Measurements from ENCODE around the gene NFYC.
"Not testable (repeated sequence)": the region's sequence is repeated elsewhere in the genome, so short reads cannot be mapped to it uniquely, and the experiment has no call there.

The NFYC gene

DNA sequence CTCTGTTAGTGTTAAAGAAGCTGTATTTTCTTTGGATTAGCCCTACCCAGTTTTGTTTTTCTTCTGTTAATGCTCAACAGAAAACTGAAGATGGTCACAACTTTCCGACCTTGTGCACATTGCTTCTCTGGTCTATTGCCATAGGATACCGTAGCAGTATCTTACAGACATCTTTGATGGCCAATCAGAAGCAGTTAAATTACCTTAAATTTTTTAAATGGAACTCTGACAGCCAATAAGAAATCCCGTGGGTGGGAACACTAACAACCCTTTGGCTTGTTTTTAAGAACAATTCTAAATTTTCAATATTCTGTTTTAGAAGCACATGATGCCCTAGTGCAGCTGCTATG lies 17.2 kb downstream of the NFYC start:
- peak; percentile 61 for DNase-seq

DNA sequence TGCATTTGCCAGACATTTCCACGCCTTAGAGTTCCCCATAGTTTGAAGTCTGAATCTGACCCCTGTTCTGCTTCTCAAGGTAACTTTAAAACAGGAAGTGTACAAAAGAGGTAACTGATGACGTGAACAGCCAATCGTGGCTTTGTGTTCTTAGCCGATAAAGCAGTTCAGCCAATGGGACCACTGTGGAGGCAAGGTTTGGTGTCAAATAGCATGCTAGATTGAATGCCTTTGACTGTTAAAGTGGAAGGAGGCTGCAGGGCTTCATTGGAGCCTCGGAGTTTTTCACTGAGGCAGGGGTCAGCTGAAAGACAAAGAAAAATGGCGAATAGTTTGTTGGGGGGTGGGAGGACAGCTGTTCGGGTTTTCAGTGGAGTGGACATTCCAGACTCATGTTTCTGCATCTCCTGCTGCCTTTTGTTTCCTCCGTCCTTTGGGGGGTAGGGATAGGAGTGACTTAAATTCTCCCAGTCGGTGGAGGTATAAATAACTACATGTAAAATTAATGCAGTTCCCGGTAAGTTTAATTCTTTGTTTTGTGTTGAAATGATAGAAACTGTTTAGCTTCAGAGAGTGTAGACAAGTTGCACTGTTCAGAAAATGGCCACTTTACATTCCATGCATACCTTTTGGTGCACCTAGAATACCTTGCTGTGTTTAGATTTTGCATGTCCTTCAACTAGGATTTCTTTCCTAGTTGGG lies 17.7 kb downstream of the NFYC start:
- DNase-seq = peak; percentile 89

DNA sequence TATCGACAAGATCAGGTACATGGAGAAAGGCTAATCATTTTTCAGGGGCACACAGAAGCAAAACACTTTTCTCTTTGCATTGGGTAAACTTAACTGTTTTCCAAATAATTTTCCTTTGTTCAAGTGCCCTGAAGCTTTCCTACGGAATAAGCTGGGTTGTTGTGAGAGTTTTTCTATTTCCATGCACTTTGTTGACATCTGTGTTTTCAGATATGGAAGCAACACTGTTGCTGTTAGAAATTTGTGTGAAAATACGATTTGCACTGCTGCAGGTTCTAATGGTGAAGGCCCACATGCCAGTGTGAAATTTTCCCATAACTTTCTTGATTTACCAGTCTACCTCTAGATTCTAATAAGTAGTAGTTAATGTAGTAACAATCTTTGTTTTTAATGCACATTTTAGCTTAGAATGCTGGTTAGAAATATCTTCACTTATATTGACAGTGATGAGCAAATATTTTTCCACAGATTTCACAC lies 18.3 kb downstream of the NFYC start:
- DNase-seq = no peak

DNA sequence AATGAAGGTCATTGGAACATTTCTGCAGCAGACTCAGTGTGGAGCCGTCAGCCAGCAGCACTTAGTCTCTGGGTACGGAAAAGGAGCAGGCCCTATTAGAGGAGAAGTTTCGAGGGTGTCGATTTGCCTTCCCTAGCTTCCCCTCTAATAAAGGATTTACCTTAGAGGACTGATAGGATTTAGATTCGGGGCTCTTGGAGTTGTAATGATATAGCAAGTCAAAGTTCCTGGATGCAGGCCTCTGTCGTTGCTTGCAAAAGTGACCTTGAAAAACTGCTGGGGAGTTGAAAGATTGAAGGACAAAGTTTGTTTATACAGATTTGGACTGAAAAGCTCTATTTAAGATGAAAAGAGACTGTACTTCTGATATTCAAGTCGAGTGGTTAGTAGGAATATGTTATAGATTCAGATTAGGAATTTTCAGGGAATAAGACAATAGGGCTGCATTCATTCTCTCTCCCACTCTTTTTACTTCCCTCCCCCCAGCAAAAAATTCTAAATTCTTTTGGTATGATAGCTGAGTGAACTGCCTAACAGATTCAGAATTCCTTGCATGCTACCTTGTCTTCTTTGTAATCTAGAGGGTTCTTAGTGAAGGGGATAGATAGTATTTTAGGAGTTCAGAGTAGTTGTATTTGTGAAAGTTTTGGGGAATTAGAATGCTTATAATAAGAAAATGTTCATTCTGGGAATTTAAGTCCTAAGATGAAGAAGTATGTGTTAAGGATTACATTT lies 19.2 kb downstream of the NFYC start:
- DNase-seq = no peak

DNA sequence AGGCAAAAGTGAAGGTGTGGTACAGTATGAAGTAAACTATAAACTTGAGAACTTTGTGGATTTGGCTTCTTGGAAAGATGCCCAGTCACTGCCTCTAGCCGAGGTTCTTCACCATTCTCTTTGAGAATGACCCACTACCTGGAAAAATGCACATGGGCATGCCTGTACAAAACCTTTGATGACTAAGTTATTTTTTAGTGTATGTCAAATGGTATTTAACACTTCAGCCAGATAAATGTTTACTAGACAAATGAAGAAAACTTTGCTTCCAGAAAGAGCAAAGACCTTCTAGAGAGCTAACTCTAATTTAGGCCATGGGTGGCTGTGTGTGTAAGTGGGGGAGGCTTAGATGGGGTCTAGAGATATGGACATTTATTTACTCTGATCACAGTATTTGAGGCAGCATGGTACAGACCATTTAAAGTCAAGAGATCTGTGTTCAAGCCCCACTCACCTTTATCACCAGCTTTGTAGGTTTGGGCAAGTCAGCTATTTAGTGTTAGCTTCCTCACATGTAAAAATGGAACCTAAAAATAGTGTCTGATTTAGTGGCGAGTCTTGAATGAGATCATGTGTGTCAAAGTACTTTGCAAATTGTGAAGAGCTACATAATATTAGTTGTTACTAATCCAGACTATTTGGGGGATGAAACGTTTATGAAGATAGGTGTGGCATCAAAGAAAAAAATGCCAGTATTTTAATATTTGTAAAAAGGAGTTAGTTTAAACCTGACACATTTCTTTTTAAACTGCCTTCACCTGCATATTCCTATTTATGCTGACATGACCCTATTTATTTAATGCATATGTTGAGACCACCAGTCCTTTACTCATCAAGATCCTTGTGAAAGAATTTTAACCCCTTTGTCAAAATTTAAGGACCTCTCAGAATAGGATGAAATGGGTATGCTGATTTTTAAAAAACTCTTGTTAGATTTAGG lies 20.2 kb downstream of the NFYC start:
- DNase-seq = no peak

DNA sequence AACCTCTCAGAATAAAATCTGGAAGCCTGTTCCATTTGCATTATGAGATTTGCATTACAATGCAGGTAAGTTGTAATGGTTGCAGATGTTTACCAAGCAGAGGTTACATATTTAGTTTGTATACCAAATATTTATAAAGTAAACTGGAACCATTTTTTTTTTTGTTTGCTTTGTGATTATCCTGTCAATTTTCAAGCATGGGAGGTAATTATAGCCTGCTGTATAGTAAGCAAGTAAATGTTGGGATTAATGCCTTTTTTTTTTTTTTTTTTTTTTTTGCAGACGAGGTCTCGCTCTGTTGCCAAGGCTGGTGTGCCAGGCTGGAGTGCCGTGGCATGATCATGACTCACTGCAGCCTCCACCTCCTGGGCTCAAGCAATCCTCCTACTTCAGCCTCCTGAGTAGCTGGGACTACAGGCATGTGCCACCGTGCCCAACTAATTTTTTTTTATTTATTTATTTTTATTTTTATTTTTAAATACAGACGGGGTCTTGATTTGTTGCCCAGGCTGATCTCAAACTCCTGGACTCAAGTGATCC lies 21.0 kb downstream of the NFYC start:
- no peak for DNase-seq

DNA sequence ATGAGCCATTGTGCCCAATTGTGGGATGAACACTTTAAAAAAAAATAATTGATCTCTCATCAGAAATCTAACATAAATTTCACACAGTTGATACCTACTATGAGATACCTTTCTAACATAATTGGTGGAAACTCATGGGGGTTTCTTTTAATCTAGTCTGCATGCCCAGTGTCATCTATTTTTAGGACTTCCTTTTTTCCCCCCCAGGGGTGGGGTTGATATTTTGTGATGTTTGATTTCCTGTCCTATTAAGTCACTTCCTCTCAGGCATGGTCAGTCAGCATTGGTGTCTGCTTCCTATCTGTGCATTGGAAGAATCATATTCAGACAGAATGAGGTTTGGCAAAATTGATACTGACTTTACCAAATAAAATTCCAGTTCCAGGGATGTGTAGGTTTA lies 21.5 kb downstream of the NFYC start:
- no peak for DNase-seq

DNA sequence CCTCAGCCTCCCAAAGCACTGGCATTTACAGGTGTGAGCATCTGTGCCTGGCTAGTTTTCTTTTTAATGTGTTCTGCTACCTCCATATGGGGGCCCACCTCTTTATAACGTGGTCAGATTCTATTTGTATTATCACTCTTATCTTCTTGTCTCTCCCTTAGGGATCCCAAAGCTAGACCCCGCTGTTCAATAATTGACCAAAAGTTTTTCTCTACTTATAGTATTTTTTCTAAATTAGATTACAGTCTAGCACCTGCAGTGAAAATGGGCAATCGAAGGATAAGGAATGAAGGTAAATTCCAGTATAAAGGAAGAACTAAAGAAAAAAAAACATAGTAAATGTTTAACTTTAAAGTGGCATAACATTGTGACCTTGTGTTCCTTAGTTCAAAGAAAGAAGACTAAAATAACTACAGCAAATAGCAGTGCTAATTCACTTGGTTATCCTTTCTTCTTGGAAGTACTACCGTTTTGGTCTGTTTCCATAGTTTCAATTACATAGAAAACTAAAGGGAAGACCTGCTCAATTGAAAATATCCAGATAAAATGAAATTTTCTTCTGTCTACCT lies 24.1 kb downstream of the NFYC start:
- DNase-seq = no peak

DNA sequence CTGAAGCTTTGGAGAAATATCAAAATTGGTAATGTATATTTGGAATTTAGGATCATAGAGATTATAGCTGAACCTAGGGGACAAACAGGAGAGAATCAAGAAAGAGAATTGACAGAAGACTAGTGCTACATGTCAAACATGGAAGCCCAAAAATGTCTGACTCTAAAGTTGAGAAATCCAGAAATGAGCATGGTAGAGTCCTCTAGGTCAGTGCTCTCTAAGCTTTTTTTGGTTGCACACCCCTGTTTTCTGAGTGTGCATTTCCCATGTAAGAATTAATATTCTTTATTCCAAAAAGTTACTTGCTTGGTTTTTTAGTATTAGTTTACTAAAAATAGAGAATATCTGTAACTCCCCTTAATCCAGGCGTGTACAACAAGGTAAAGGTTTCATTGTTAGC lies 25.6 kb downstream of the NFYC start:
- no peak for DNase-seq

DNA sequence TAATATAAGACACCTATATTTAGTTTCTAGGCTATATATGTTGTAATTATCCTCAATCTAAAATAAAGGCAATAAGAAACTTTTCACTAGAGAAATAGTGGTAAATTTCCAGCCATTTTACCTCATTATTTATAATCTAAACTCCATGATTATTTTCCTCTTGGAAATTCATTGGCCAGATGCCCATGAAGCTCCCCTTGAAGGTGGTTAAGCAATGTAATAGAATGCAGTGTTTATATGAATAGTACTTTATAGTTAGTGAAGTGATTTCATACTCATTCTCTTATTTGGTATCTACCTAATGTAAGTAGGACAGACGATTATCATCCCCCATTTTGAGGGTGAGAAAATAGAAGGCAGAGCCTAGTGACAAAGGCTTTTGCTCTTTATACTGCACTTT lies 26.5 kb downstream of the NFYC start:
- DNase-seq = no peak

DNA sequence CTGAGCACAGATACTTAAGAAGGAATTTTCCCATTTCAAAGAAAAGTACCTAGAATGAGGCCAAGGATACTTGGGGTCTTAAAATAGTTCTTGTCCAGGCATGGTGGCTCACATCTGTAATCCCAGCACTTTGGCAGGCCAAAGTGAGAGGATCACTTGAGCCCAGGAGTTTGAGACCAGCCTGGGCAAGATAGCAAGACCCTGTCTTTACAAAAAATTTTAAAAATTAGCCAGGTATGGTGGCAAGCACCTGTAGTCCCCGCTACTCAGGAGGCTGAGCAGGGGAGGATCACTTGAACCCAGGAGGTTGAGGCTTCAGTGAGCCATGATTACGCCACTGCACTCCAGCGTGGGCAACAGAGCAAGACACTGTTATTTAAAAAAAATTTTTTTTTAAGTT lies 29.0 kb downstream of the NFYC start:
- no peak for DNase-seq

DNA sequence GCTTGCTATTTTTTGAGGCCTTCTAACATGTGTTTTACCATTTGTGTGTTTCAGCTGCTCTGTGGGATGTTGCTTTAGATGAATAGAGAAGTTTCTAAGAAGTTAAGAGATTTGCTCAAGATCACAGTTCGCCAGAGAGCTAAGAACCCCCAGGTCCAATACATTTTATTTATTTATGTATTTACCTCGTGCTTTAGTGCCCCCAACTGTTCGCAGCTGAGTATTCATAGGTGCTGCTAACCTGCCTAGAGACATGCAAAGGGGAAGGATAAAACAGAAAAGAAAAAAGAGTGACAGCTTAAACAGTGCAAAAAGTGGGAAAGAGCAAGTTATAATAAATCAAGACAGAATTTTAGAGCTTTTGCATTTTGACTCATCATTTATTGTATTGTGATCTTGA lies 31.1 kb downstream of the NFYC start:
- DNase-seq = no peak

DNA sequence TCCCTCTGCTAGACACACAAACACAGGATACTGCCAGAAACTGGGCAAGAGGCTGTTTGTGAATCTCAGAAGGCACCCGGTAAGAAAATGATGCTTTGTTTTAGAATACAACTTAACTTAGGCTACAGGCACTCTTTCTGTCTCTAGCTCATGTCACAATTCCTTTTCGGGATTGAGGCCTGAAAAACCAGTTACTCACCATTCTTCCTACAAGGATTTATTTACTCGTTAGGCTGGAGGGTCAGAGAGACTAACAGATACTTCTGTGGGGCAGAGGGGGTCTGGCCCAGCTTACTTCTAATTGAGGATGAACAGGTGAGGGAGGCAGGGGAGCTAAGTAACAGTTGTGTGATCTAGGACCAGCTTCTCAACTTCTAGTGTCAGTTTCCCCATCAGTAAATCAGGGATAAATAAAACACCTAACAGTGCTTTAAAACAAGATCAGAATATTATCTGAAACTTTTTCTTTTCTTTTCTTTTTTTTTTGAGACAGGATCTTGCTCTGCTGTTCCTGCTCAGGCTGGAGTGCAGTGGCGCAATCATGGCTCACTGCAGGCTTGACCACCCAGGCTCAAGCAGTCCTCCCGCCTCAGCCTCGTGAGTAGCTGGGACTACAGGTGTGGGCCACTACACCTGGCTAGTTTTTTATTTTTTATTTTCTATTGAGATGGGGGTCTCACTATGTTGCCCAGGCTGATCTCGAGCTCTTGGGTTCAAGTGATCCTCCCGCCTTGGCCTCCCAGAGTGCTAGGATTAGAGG lies 31.9 kb downstream of the NFYC start:
- DNase-seq = no peak

DNA sequence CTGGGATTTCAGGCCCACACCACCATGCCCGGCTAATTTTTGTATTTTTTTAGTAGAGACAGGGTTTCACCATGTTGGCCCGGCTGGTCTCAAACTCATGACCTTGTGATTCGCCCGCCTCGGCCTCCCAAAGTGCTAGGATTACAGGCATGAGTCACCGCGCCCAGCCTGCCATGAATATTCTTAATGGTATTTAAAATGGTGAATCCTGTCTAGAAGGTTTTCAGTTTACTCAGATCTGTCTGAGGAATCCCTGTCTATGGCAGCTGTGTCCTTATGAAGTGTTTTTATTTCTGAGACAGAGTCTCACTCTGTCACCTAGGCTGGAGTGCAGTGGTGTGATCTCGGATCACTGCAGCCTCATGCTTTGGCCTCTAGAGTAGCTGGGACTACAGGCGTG lies 36.2 kb downstream of the NFYC start:
- not testable (repeated sequence) for DNase-seq

DNA sequence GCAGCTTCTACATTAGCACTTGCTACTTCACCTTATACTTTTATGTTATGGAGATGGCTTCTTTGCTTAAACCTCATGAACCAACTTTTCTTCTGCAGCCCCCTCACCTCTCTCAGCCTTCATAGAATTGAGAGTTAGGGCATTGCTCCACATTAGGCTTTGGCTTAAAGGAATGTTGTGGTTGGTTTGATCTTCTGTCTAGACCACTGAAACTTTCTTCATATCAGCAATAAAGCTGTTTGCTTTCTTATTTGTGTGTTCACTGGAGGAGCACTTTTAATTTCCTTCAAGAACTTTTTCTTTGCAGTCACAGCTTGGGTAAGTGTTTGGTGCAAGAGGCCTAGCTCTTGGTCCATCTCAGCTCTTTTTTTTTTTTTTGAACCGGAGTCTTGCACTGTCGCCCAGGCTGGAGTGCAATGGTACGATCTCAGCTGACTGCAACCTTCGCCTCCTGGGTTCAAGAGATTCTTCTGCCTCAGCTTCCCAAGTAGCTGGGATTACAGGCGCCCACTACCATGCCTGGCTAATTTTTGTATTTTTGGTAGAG lies 37.9 kb downstream of the NFYC start:
- DNase-seq = not testable (repeated sequence)

DNA sequence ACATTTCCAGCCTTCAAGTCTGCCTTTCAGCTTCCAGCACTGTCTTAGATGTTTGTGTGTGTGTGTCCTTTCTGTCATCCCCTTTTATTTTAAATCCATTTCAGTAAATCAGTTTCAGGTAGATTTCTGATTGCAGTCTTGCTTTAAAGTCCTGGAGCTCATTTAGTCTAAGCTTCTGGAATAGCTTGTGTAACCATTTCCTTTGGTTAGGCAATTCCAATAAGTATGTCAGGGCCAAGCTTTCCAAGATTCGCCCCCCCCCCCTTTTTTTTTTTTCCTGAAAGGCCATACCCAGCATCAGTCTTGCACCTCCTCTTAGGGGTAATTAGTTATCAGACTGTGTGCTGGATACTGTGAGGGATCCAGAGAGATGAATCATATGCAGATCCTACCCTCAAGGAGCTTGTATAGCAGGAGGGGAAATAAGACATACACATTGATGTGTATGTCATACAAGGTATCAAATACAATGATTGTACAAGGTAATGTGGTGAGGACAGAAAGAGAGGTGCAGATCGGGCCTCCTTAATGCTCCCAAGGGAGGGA lies 41.3 kb downstream of the NFYC start:
- no peak for DNase-seq

DNA sequence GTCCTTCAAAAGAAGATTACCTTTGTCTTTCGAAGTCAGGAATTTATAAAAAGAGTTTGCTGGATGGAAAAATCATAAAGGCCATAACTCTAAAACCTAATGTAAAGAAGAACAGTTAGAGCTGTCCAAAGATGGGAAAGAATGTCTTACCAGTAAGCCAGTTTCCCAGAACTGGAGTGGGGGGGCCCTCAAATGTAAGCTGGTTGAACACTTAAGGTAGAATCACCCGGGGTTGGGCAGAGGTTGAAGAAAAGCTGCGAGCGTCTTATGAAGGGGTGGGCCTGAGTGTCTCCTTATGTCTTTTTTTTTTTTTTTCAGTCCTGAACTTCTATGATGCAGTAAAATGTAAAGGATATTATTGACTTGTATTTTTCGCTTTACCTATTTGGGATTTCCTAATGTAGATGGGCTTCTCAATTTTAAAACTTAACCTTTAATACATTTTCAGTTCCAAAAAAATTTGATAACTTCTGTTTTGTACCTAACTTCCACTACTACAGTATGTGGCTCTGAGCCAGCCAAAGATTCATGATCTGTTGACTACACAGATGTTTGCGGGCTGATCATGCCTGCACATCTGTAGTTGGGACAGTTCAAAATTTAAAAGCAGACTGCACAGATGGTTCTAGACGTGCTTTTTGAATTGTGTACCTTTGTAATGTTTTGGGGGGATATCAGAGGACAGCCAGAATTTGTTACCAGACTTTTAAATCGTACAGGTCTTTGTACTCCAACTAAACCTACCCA lies 43.6 kb downstream of the NFYC start:
- no peak for DNase-seq

DNA sequence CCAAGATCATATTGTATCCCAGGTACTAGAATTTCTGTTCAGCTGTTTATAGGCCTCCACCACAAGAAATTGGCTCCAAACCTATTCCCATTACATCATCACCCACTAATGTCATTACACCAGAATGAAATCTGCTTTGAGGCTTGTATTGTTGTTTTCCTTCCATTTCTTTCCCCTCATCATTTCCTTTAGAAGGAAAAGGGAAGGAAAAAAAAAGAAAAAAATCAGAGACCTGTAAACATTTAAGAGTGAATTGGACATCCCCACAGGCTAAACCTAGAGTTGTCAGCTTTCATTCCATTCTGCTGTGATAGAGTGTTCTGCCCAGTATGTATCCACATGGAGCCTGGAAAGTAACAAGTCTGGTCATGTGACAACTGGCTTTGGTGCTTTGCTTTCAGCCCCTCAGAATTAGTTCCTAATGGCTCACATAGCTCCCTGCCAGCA lies 44.6 kb downstream of the NFYC start:
- no peak for DNase-seq

DNA sequence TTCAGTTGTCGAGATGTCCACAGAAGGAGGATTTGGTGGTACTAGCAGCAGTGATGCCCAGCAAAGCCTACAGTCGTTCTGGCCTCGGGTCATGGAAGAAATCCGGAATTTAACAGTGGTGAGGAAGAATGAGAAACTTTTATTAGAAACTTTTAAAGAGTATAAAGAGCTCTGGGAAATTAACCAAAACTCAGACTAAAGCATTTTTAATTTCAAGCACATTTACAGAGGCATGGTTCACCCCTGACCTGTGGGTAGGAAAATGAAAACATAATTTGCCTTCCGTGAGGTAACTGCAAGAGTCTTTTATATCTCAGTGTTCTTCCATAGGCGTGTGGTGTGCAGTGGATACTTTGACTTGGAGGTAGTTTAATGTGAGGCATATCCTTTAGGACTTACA lies 47.3 kb downstream of the NFYC start:
- no peak for DNase-seq

DNA sequence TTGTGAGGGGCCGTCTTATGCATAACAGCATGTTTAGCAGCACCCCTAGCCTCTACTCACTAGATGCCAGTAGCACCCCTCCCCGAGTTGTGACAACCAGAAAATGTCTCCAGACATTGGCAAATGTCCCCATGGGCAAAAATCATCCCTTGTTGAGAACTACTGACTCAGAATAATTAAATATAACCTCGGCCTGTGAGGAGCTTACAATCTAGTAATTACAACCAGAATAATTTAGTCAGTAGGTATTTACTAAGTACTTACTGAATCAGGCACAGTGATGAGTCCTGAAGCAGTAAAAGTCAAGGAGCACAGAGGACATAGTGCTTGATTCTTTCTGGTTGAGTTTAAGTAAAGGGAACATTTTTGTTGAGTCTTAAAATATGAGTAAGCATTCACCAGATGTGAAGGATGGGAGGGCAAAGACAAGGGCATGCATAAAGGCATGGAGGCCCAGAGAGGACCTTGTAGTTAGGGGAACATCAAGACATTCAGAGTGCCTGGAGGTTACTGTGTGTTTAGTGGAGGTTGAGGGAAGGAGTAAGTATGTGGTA lies 48.0 kb downstream of the NFYC start:
- DNase-seq = no peak
